ENCODE results near the gene ECT2L.

The ECT2L gene

GRCh38 chr6:138806889-138807288, 11.0 kb downstream of the ECT2L start:
- DNase-seq, result no peak

DNA sequence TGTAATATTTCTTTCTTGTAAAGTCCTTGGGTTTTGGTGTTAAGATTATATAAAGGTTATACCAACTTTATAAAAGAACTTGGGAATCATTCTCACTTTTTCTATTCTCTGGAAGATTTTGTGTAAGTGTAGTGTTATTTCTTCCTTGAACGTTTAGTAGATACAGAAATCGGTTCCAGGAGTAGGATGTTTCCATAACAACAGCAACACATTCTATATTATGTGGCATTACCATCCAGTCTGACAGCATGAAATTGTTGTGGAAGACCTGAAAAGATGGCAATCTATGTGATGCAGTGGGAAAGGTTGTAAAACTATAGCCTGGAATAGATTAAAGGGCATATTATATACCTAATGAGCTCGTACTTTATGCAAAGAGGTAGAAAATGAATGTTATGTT, 13.8 kb downstream of the ECT2L start:
- DNase-seq, result no peak

DNA sequence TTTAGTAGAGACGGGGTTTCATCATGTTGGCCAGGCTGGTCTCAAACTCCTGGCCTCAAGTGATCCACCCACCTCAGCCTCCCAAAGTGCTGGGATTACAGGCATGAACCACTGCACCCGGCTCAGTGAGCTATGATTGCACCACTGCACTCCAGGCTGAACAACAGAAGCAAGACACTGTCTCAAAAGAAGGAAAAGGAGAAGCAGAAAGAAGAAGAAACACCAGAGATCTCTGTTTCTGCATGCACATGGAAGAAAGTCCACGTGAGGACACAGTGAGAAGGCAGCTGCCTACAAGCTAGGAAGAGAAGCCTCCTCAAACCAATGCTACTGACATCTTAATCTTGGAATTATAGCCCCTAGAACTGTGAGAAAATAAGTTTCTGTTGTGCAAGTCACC, 16.0 kb downstream of the ECT2L start:
- no peak for DNase-seq

DNA sequence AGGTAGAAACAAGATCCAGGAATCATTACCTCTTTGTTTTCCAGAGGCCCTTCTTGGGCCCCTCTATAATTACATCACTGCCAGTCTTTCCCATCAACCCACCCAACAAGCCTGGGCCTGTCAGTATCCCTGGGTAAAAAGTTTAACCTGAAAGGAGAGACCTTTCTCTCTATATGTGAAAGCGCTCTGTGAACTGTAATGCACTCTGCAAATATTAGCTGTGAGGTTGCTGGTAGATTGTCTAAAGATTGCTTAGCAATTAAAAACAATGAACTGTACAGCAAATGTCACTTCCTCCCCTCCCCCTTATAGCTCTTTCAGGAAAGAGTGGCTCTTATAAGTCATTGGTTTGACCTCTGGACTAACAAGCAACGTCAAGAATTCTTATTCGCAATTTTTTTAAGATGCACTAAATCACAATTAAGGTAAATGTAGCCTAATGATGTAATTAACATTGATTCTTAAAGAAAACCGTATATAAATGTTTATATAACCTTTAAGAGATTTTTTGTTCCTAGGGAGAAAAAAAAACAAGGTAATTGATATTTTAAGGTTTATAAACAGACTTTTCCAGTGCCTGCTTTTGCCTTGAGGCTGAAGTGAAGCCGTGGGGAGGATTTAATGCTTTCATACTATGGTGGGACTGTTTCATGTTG, 18.4 kb downstream of the ECT2L start:
- DNase-seq, result no peak

GRCh38 chr6:138815221-138815620, 19.3 kb downstream of the ECT2L start:
- DNase-seq, result no peak

- DNase-seq, result no peak
These were observed 20.1 kb downstream of the ECT2L start for GRCh38 chr6:138815797-138816528.

DNA sequence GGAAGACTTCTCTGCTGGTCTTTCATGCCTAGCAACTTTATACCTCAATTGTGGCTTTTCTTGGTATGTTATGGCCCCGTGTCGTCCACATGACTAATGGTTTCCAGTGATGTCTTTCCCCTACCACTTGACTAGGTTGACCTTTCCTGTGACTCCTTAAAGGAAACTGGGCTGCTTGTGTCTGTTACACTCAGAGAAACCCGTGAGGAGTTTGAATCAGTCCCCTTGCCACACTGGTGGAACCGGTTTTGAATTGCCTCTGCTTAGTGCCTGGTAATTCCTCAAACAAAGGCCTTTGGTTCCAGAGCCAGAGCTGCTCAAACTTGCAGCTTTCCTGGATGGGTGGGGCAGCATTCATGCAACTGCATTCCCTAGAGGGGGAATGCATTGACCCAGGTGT, 21.9 kb downstream of the ECT2L start:
- DNase-seq, result no peak

GRCh38 chr6:138818496-138819194, 22.8 kb downstream of the ECT2L start:
- DNase-seq, result no peak

DNA sequence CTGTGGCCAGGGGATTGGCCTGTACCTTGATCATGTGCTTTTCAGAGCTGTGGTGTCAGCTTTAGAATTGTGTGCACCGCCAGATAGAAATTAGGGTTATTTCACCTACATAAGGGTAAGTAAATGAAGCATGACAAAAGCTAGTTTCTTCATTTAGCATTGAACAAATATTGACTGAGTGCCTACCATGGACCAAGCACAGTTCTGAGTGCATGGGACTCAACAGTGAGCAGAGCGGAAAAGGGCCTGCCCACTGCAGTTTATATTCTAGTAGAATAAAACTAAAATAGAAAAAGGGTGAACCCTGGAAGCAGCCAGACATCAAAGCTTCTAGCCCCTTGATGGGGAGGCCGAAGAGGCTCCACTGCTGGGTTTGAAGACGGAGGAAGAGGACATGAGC, 25.6 kb downstream of the ECT2L start:
- no peak for DNase-seq

GRCh38 chr6:138824482-138825144, 28.7 kb downstream of the ECT2L start:
- no peak for DNase-seq

GRCh38 chr6:138830248-138830647, 34.4 kb downstream of the ECT2L start:
- no peak for DNase-seq

DNA sequence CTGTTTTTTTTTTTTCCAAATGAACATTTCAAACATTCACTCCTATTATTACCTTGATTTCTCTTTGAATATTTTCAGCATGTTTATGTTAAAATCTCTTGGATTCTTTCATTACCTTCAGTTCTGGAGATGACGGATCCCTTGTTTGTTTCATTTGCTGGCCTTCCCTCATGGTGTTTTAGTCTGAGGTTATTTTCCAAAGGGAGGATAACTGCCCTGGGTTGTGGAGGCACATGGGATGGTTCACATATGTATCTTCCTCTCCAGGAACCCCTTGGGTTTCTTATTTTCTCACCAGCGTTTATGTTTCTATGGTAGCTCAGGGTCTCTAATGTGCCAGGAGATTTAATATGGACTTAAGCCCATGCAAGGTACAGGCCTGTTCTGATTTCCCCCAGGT, 36.3 kb downstream of the ECT2L start:
- DNase-seq, result no peak

DNA sequence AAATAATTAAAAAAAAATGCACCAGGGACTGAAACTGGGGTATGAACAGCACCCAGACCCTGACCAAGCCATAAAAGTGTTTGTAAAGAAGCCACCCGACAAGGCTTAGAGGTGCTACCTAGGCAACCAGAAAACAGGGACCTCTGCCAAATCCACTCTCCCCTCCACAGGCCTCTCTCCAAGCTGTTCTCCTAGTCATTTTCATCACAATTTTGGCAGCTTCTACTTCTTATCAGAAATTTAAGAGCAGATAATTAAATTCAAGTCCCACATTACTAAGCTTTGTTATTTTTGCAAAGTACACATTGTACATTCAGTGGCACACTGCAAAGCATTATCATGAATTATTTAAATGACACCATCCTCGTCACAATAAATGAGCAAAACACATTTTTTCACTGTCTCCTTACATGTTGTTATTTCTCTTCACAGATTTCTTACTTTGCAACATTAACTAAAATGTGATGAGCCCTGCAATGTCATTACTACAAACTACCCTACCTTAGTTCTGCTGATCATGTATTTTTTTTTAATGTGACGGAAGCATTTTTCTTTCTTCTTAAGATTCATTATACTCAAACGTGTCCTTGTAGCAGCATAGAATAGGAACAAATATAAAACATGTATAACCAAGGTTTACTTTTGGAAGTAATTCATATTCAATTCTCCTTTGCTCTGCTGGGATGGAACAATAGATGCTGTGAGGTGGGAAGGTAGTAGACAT, 38.1 kb downstream of the ECT2L start:
- no peak for DNase-seq

DNA sequence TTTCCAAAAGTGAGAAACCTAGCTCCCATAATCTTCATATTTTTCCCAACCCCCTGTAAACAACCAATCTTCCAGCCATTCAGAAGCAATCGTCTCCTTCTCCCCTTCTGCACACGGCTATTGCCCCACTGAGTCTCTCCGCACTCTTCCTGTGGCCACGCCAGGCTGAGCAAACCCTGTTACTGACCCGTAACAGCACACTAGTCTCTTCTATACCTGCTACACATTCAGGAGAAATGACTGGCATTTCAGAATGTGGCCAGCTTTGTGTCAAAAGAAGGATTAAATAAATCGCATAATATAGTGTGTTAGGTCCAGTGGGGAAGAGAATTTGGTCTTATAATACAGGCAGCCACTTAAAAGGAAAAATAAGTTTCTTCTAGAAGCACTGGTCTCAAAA, 41.4 kb downstream of the ECT2L start:
- DNase-seq, result no peak

DNA sequence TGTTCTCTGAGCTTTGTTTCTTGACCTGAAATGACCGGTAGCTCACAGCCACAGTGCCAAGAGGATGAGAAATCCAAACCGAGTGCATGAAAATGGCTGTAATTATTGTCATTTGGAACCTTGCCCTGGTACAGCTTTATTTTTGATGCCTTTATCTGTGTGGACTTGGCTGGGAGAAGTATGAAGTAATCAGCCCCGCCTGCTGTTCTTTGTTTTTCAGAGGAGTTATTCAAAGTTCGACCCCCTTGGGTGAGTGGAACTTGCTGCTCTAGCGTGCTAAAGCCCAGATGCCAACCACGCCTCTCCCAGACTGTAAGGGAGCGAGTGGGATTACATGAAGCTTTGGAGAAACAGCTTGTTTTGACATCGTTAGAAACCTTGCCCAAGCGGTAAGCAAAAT, 48.3 kb downstream of the ECT2L start:
- DNase-seq, result no peak

GRCh38 chr6:138847884-138848283, 52.0 kb downstream of the ECT2L start:
- no peak for DNase-seq

- DNase-seq, result no peak
These were observed 52.6 kb downstream of the ECT2L start for GRCh38 chr6:138848461-138848860.

DNA sequence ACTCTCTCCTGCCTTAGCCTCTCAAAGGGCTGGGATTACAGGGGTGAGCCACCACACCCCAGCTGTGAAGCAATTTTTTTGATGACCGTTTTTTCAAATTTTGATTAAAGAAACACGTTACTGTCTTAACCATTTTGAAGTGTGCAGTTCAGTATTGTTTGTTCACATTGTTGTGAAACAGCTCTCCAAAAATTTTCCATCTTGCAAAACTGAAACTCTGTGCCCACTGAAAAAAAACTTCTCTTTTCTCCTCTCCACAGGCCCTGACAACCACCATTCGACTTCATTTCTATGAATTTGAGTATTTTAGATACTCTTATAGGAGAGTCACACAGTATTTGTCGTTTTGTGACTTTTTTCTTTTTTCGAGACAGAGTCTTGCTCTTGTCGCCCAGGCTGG, 53.9 kb downstream of the ECT2L start:
- no peak for DNase-seq

DNA sequence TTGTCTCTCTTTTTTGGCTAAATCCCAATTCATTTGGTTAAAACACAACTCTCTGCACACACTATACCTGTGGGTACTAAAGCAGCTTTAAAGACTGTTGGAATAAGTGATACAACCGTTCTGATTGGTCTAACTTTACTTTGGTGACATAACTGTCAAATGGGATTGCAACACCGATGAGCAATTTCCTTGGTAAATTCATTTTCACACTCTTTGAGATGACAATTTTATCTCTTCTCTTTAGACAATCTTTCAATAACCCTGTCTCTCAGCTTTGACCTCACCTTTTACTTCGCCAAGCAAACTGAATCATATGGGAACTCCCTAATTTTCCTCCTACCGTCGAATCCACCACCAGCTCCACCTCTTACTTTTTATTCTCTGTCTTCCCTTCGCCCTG, 60.8 kb downstream of the ECT2L start:
- no peak for DNase-seq

GRCh38 chr6:138857775-138858174, 61.9 kb downstream of the ECT2L start:
- DNase-seq, result no peak

GRCh38 chr6:138862456-138862855, 66.6 kb downstream of the ECT2L start:
- no peak for DNase-seq

- DNase-seq, result no peak
These were observed 67.4 kb downstream of the ECT2L start for GRCh38 chr6:138863321-138863720.

DNA sequence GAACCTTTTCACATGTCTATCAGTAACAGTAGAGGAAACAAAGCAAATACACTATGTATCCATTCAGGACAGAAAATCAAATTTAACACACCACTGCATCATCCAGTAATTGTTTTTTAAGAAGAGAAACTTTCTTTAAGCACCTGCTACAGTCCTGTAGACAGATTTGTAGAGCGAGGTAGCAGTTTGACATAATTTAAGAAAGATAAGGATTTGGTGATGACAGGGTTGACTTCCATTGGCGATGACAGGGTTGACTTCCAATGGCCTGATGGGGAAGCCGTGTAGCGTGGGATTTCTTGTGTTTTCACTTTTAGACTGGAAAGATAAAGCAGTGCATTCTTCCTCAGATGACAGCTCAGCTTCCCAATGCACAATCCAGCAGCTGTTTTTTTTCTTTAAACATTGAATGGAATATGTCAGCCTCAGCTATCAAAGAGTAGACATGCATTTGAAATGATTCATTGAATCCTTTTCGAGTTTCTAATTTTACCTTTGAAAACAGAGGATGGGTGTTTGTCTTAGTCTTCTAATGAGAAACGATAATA, 68.5 kb downstream of the ECT2L start:
- no peak for DNase-seq

All from T1000 (cell line).